ENCODE data around the gene PGAM1. TPM values are rescaled to one million over a fixed set of nuclear protein-coding genes. Genes with fewer than 3 reads are reported as not detected.
"Not testable (repeated sequence)": the region's sequence is repeated elsewhere in the genome, so short reads cannot be mapped to it uniquely, and the experiment has no call there.

PGAM1 gene
- total and polyA plus RNA-seq, 2 of the 13 experiments (the other 11 are each of a cell fraction or from before 2014, with no cell fraction given): 354 to 483 TPM

- H3K4me3 ChIP-seq (replicated peaks in 1 of 3; ENCODE audit: insufficient read depth in 1 of 3, low read depth in 2 of 3, low read length in 3 of 3): no peak overlapping the region
- ChIA-PET POLR2A (no interaction called here), CTCF (ENCODE audit: low intra/inter-chr PET ratio, low total read pairs) (no interaction called here)
- peaks cover 25% of the 10 kb centered on the region for H3K4me1 ChIP-seq (ENCODE audit: insufficient read depth, low read length)
- FAIRE-seq (no peak), ATAC-seq (no peak), DNase-seq (ENCODE audit: low spot score) (no peak)
- no TSS peak for BruUV-seq (replicated peaks)
- in situ Hi-C loops (cut with HindIII; ENCODE audit: extremely low pct_ligation_motif_present, low pct_unique_long_range_greater_than_20kb): no loop called here
- WGBS (ENCODE audit: low lambda C conversion rate): 92% methylated on average over 1 of the region's 3 CpGs
- H2AFZ ChIP-seq (ENCODE audit: low read length): no peak overlapping the region
- H3K27ac ChIP-seq (ENCODE audit: extremely low read length, insufficient read depth, low read length): no peak overlapping the region
- intact Hi-C loops (cut with micrococcal nuclease; ENCODE audit: unreplicated experiment): no loop called here
- no peaks in the 10 kb centered on the region for H3K79me2 ChIP-seq (ENCODE audit: insufficient read depth, low read length)
- no peaks in the 10 kb centered on the region for H3K9me3 ChIP-seq (ENCODE audit: low read length)
- no peak overlapping the region for H3K9ac ChIP-seq (ENCODE audit: insufficient read depth, low read depth, low read length)
- no peaks in the 10 kb centered on the region for H4K20me1 ChIP-seq (ENCODE audit: insufficient read depth, low read length)
- no peak overlapping the region for H3K4me2 ChIP-seq (ENCODE audit: low read depth, low read length)
- H3K36me3 ChIP-seq (replicated peaks in 1 of 2; ENCODE audit: control insufficient read depth in 1 of 2, insufficient read depth in 2 of 2, low read length in 2 of 2): peaks cover 38 to 72% of the 10 kb centered on the region in 2 experiments
- H3K27me3 ChIP-seq (ENCODE audit: control insufficient read depth in 1 of 2, insufficient read depth in 2 of 2, low read length in 2 of 2): no peaks in the 10 kb centered on the region
- TF ChIP-seq HNRNPK (IDR thresholded peaks at IDR 0.05; ENCODE audit: low read depth, low read length, poor library complexity, severe bottlenecking) (no peak), ZNF782 (CRISPR knock-in tag; IDR thresholded peaks at IDR 0.05; ENCODE audit: borderline replicate concordance) (no peak), NFYB (CRISPR knock-in tag; IDR thresholded peaks at IDR 0.05) (no peak), ZNF317 (CRISPR knock-in tag; IDR thresholded peaks at IDR 0.05) (no peak), RFXAP (CRISPR knock-in tag; IDR thresholded peaks at IDR 0.05; ENCODE audit: borderline replicate concordance) (no peak), ZNF75D (CRISPR knock-in tag; IDR thresholded peaks at IDR 0.05; ENCODE audit: borderline replicate concordance) (no peak), MLXIP (CRISPR knock-in tag; IDR thresholded peaks at IDR 0.05; ENCODE audit: borderline replicate concordance) (no peak), SRY (CRISPR knock-in tag; IDR thresholded peaks at IDR 0.05) (no peak), TARDBP (CRISPR knock-in tag; IDR thresholded peaks at IDR 0.05) (no peak), ZNF225 (CRISPR knock-in tag; IDR thresholded peaks at IDR 0.05) (no peak), HIVEP1 (CRISPR knock-in tag; IDR thresholded peaks at IDR 0.05) (no peak), DNMT3B (CRISPR knock-in tag; conservative IDR thresholded peaks at IDR 0.05) (no peak), ZFP82 (CRISPR knock-in tag; IDR thresholded peaks at IDR 0.05; ENCODE audit: borderline replicate concordance) (no peak), HDAC1 (CRISPR knock-in tag; IDR thresholded peaks at IDR 0.05) (no peak), NCOR1 (IDR thresholded peaks at IDR 0.05; ENCODE audit: borderline replicate concordance, low read length) (no peak), TEAD2 (CRISPR knock-in tag; IDR thresholded peaks at IDR 0.05) (no peak), ZNF576 (CRISPR knock-in tag; IDR thresholded peaks at IDR 0.05) (no peak), ZBTB21 (CRISPR knock-in tag; IDR thresholded peaks at IDR 0.05) (no peak), ZSCAN30 (CRISPR knock-in tag; IDR thresholded peaks at IDR 0.05) (no peak)
These were observed 42.2 kb downstream of the PGAM1 start for GRCh38 chr10:97468162-97468561.

GRCh38 chr10:97468781-97469180 is 42.8 kb downstream of the PGAM1 start:
- H3K36me3 ChIP-seq (replicated peaks in 1 of 2; ENCODE audit: control insufficient read depth in 1 of 2, insufficient read depth in 2 of 2, low read length in 2 of 2): peaks cover 38 to 75% of the 10 kb centered on the region in 2 experiments
- H3K79me2 ChIP-seq (ENCODE audit: insufficient read depth, low read length); H4K20me1 ChIP-seq (ENCODE audit: insufficient read depth, low read length); intact Hi-C loops (cut with micrococcal nuclease; ENCODE audit: unreplicated experiment); H3K27ac ChIP-seq (ENCODE audit: extremely low read length, insufficient read depth, low read length); H3K9me3 ChIP-seq (ENCODE audit: low read length); in situ Hi-C loops (cut with HindIII; ENCODE audit: extremely low pct_ligation_motif_present, low pct_unique_long_range_greater_than_20kb); POLR2A ChIA-PET; H3K9ac ChIP-seq (ENCODE audit: insufficient read depth, low read depth, low read length); H2AFZ ChIP-seq (ENCODE audit: low read length); DNase-seq (ENCODE audit: low spot score); H3K4me2 ChIP-seq (ENCODE audit: low read depth, low read length); ATAC-seq; BruUV-seq (replicated peaks); FAIRE-seq; CTCF ChIA-PET (ENCODE audit: low intra/inter-chr PET ratio, low total read pairs); H3K27me3 ChIP-seq (ENCODE audit: control insufficient read depth in 1 of 2, insufficient read depth in 2 of 2, low read length in 2 of 2); H3K4me3 ChIP-seq (replicated peaks in 1 of 3; ENCODE audit: insufficient read depth in 1 of 3, low read depth in 2 of 3, low read length in 3 of 3): not testable (repeated sequence)
- WGBS (ENCODE audit: low lambda C conversion rate): 89% methylated on average over 7 of the region's 12 CpGs
- peaks cover 18% of the 10 kb centered on the region for H3K4me1 ChIP-seq (ENCODE audit: insufficient read depth, low read length)

Measured in HepG2 (cell line).